Tibial artery (tissue), 4 donors: ENCODE data around the gene TBXAS1.

Source experiments
- DNase-seq, 2 donors: peaks; one replicate each; pipeline ENCODE4 v3.0.0-alpha.2; 2019
- H3K27ac ChIP-seq, 2 donors: fragments of 200-600 bp; sonication (generic) in 1 of 2; 1 replicate in 1 of 2; 2 replicates in 1 of 2; pipeline ENCODE4 v1.5.1; 2018 to 2019; ENCODE audit warnings: mild to moderate bottlenecking in 1 of 2
- H3K27me3 ChIP-seq, 2 donors: fragments of 200-600 bp; sonication (generic) in 1 of 2; one replicate each; pipeline versions ENCODE4 v1.5.1 to v1.6.0; 2016 to 2019
- H3K36me3 ChIP-seq, 3 donors: fragments of 200-600 bp; sonication (generic) in 2 of 3; one replicate each; pipeline ENCODE4 v1.5.1; 2016 to 2019; ENCODE audit warnings: mild to moderate bottlenecking in 2 of 3
- H3K4me1 ChIP-seq, 4 donors: fragments of 200-600 bp; sonication (generic) in 2 of 4; 1 replicate in 3 of 4; 2 replicates in 1 of 4; pipeline ENCODE4 v1.5.1; 2016 to 2019
- H3K4me3 ChIP-seq, 2 donors: fragments of 200-600 bp; sonication (generic) in 1 of 2; 1 replicate in 1 of 2; 2 replicates in 1 of 2; pipeline ENCODE4 v1.5.1; 2018 to 2019; ENCODE audit warnings: mild to moderate bottlenecking in 2 of 2
- H3K9me3 ChIP-seq, 3 donors: fragments of 200-600 bp; sonication (generic) in 1 of 3; one replicate each; pipeline ENCODE4 v1.5.1; 2016 to 2019
- CTCF ChIP-seq, 2 experiments: fragments of 200-600 bp in 1 of 2; fragments of 450-650 bp in 1 of 2; IDR thresholded peaks; one replicate each; pipeline ENCODE4 v1.5.1; 2017 to 2019; ENCODE audit warnings: antibody characterized with exemption in 2 of 2, mild to moderate bottlenecking in 1 of 2, moderate library complexity in 1 of 2
- intact Hi-C: fragments of 100-400 bp; cut with DNase I; formaldehyde crosslinking; loops from one replicate; pipeline ENCODE4 v1.15.0; 2023; ENCODE audit warnings: low total_unique reads

The TBXAS1 gene

GRCh38 chr7:139820089-139820488 is 9.0 kb upstream of the TBXAS1 start:
- no peak for TF ChIP-seq CTCF (IDR thresholded peaks at IDR 0.05)
- no peak for DNase-seq

GRCh38 chr7:139821349-139822105 is 7.5 kb upstream of the TBXAS1 start:
- H3K4me3 ChIP-seq = no peak overlapping the region
- H3K27ac ChIP-seq = no peak overlapping the region
- intact Hi-C loops = no loop called here
- no peaks in the 10 kb centered on the region for H3K4me1 ChIP-seq
- DNase-seq = no peak
- no peaks in the 10 kb centered on the region for H3K9me3 ChIP-seq
- TF ChIP-seq CTCF (IDR thresholded peaks at IDR 0.05) = no peak
- H3K36me3 ChIP-seq = no peaks in the 10 kb centered on the region
- H3K27me3 ChIP-seq = no peaks in the 10 kb centered on the region

More at GRCh38 chr7:139820089-139820488, 9.0 kb upstream of the TBXAS1 start:
- no peaks in the 10 kb centered on the region for H3K36me3 ChIP-seq
- H3K27ac ChIP-seq = no peak overlapping the region
- H3K4me3 ChIP-seq = no peak overlapping the region
- H3K27me3 ChIP-seq = no peaks in the 10 kb centered on the region
- intact Hi-C loops = no loop called here
- no peaks in the 10 kb centered on the region for H3K4me1 ChIP-seq
- no peaks in the 10 kb centered on the region for H3K9me3 ChIP-seq

- H3K27me3 ChIP-seq = peaks cover 0 to 4% of the 10 kb centered on the region in 2 donors
Observed at GRCh38 chr7:139822855-139823254, 6.2 kb upstream of the TBXAS1 start.

GRCh38 chr7:139823959-139824521 is 5.0 kb upstream of the TBXAS1 start:
- Histone ChIP-seq H3K4me1 (no peaks in the 10 kb centered on the region), H3K9me3 (no peaks in the 10 kb centered on the region), H3K36me3 (no peaks in the 10 kb centered on the region), H3K27me3 (peaks cover 0 to 4% of the 10 kb centered on the region in 2 donors), H3K27ac (no peak overlapping the region), H3K4me3 (no peak overlapping the region)
- intact Hi-C loops = no loop called here
- no peak for DNase-seq
- no peak for TF ChIP-seq CTCF (IDR thresholded peaks at IDR 0.05)

More at GRCh38 chr7:139822855-139823254, 6.2 kb upstream of the TBXAS1 start:
- TF ChIP-seq CTCF (IDR thresholded peaks at IDR 0.05) = no peak
- intact Hi-C loops = no loop called here
- Histone ChIP-seq H3K9me3 (no peaks in the 10 kb centered on the region), H3K4me3 (no peak overlapping the region), H3K36me3 (no peaks in the 10 kb centered on the region), H3K4me1 (no peaks in the 10 kb centered on the region), H3K27ac (no peak overlapping the region)
- no peak for DNase-seq

- Histone ChIP-seq H3K4me3 (no peak overlapping the region), H3K4me1 (no peaks in the 10 kb centered on the region), H3K9me3 (no peaks in the 10 kb centered on the region), H3K36me3 (no peaks in the 10 kb centered on the region), H3K27ac (no peak overlapping the region), H3K27me3 (peaks cover 0 to 4% of the 10 kb centered on the region in 2 donors)
- no peak for DNase-seq
- intact Hi-C loops = no loop called here
- no peak for TF ChIP-seq CTCF (IDR thresholded peaks at IDR 0.05)
Observed at GRCh38 chr7:139825666-139826290, 3.3 kb upstream of the TBXAS1 start.
